NCI-H446 (cell line): ENCODE results near the gene UPK1A.
A peak's percentile ranks its signal among the peaks of the same experiment; 100 is the strongest.

Experiments used
- DNase-seq, 2 experiments: peaks; one replicate each; lab custom pipeline; 2025; lab: John Stamatoyannopoulos, UW

Gene UPK1A

DNA sequence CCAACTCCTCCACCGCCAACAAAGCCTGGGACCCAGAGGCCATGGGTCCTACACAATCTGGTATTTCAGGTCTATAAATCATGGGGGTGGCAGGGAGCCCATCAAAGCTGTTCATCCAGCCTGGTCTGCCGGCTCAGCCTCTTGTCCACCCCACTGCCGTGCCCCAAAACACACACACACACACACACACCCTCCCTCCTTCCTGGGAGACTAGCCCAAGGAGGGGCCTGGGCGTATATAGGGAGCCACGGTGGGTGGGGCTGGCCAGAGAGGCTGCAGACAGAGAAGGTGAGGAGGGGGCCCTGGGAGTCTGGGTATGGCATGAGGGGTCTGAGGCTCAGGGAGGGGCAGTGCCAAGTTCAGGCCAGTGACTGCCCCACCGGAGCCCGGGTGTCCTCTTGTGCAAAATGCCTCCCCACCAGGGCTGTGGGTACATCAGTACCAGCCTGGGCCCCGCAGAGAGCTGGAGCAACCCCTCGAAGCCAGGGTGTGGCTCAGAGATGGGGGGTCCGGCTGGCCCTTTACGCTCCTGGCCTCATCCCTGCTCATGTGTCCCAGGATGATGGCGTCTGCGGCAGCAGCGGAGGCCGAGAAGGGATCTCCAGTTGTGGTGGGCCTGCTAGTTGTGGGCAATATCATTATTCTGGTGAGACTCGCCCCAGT is at the start of gene UPK1A:
TSS of gene UPK1A (plus strand) at position 267 of the 663 bp plus-strand sequence. CDS start at position 563, 296 bp downstream.
- DNase-seq, result no peak

DNA sequence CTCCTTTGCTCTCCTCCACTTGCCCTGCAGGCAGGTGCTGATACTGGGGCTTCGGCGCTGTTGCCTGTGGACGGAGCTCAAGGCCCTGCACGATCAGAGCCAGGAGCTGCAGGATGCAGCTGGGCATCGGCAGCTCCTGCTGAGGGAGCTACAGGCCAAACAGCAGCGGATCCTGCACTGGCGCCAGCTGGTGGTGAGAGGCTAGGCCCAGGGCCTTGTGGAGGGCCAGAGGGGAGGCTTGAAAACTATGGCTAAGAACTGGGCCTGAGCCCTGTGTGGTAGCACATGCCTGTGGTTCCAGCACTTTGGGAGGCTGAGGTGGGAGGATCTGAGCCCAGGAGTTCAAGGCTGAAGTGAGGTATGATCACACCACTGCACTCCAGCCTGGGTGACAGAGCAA is 47.5 kb upstream of the UPK1A start:
- no peak for DNase-seq

DNA sequence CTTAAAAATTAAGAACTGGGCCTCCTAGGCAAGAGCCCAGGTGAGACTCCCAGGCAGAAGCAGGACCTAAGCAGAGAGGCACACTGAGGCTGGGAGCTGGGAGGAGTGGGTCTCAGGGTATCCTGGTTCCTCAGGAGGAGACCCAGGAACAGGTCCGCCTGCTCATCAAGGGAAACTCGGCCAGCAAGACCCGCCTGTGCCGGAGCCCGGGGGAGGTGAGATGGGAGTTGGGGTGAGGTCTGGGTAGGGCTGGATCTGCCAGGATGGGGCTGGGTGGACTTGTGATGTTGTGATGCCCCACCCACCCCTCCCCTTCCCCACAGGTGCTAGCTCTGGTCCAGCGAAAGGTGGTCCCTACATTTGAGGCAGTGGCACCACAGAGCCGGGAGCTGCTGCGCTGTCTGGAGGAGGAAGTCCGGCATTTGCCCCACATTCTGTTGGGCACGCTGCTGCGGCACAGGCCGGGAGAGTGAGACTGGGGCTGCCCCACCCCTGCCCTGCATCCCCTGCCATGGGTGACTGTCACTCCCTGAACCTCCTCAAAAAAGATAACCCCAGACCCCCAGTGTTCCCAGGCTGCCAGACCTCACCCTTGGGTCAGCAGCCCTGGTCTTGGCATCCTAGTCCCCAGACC is 46.9 kb upstream of the UPK1A start:
- no peak for DNase-seq

DNA sequence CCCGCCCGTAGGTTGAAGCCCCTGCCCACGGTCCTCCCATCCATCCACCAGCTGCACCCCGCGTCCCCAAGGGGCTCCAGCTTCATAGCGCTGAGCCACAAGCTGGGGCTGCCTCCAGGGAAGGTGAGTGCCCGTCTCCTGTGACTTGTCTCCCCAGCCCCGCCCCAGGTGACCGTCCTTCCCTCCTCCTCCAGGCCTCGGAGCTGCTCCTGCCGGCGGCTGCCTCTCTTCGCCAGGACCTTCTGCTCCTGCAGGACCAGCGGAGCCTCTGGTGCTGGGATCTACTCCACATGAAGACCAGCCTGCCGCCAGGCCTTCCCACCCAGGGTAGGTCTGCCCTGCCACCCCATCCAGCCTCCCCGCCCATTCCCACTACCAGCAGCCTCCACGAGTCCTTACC is 46.3 kb upstream of the UPK1A start:
- DNase-seq, result no peak

DNA sequence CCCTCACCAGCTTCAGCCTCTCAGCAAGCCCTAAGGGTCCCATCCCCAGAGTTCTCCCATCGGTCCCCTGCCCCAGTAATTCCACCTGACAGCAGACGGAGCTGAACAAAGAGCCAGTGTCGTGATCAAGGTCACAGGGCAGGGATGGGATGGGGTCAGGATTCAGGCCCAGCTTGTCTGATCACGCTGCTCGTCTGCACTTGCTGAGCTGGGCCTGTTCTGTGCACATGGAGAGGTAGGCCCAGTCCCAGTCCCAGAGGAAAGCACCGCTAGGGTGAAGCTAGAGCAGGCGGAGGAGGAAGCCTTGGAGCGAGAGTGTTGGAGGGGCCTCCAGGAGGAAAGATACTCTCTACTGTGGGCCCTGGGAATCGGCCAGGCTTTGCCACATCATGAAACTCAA is 44.6 kb upstream of the UPK1A start:
- no peak for DNase-seq

DNA sequence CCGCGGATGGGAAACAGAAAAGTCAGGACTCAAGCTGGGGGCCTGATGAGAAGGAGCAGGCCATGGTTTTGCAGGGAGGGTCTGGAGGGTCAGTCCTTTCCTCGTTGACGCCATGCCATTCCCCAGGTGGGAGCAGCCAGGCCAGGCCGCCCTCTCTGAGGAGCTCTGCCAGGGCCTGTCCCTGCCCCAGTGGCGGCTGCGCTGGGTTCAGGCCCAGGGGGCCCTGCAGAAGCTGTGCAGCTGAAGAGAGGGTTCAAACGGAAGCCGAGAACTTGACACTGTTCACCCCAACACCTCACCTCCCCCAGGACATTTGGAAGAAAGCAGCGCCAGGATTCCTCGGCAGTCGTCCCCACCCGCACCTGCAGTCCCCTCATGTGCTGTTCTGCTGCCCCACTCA is 43.6 kb upstream of the UPK1A start:
- no peak for DNase-seq

DNA sequence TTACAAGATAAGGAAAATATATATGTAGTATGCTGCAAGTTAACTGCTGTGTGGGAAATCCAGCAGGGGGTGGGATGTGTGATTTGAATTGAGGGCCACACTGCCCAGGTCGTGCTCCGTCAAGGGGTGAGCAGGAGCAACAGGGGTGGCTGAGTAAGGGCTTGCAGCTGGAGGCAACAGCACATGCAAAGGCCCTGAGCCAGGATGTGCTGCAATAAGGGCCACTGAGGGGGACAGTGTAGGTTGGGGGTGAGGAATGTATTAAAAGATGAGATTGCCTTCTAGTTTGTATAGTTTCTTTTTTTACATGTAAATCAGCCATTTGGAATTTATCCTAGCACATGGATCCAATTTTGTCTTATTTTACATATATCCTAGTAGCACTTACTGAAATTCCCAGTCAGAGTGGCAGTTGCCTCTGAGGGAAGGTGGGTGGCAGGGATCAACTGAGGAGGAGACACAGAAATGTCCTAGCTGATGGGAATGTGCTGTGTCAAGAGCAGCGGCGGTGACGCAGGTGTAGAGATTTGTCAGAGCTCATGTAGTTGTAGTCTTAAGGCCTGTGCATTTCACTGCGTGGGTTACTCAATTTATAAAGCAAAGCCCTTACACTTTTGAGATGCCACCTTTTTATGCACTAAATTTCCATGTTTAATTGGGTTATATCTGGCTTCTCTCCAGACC is 42.8 kb upstream of the UPK1A start:
- no peak for DNase-seq

DNA sequence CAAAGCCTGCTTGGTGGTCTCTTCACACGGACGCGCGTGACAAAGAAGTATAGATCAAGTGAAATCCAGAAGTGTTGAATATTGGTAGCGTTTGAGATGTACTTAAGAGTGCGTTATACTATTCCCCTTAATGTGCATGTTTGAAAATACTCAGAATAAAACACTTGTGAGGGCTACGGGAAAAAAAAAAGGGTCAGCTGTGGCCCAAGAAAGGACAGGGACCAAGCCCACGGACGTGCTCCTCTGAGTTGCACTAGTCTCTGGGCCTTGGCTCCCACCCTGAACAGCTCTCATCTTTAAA is 38.1 kb upstream of the UPK1A start:
- DNase-seq, result no peak

DNA sequence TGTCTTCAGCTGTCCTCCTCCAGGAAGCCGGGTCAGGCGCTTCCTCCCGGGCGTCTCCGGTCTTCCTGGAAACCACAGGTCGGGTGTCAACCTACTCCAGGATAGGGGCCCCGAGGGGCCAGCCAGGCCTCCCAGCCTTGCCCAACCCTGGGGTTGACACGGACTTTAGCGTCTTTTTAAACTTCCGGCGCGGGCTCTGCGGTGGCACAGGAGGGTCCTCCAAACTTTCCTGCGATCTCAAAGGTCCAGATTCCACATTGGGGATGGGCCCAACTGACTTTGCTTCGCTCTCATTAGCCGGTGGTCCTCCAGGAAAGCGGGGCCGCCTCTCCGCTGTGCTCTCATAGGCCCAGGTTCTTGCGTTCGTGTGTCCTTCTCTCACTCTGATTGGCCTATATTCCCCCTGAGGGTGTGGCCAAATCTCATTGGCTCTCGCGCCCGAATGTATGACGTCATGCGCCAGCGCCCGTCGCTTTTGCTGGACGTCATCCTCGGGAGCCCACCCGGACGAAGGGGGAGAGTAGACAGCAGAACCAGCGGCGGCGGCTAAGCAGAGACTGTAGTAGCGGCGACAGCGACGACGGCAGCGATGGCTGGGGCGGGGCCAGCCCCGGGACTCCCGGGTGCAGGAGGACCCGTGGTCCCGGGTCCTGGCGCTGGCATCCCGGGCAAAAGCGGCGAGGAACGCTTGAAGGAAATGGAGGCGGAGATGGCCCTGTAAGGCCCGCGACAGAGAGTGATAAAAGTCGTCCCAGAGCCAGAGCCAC is 37.6 kb upstream of the UPK1A start, which contains the start of gene RBM42:
TSS of gene RBM42 (plus strand) at position 472 of the 767 bp plus-strand sequence. CDS start at position 590, 118 bp downstream.
- DNase-seq, result peak; percentile 96 to 99

DNA sequence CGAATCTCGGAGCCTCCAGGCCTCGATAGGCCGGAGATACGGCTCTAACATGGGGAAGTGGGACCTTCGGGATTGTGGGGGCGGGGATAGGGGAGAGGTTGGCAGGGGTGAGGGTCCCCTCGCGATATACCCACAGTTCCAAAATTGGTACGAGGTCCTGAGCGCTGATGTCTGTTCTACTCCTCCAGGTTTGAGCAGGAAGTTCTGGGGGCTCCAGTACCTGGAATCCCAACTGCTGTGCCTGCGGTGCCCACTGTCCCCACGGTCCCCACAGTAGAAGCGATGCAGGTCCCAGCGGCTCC is 37.0 kb upstream of the UPK1A start:
- no peak for DNase-seq

DNA sequence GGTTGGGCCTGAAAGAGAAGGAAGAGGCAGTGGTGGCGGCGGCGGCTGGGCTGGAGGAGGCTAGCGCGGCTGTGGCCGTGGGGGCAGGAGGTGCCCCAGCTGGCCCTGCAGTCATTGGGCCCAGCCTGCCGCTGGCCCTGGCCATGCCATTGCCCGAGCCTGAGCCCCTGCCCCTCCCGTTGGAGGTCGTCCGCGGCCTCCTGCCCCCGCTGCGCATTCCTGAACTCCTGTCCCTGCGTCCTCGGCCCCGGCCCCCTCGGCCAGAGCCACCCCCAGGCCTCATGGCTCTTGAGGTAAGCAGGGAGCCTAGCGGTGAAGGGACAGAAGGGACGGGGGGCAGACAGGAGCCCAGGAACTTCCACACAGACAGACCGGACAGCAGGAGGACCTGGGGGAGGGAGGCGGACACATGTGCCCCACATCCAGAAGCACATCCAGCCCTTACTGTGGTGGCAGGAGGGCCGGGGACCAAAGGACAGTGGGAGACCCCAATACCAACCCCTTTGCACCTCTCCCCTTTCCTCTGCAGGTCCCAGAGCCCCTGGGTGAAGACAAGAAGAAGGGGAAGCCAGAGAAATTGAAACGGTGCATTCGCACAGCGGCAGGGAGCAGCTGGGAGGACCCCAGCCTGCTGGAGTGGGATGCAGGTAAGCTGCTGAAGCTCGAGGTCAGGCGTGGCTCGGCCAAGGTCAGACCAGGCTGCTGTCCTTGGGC is 32.4 kb upstream of the UPK1A start:
- no peak for DNase-seq

DNA sequence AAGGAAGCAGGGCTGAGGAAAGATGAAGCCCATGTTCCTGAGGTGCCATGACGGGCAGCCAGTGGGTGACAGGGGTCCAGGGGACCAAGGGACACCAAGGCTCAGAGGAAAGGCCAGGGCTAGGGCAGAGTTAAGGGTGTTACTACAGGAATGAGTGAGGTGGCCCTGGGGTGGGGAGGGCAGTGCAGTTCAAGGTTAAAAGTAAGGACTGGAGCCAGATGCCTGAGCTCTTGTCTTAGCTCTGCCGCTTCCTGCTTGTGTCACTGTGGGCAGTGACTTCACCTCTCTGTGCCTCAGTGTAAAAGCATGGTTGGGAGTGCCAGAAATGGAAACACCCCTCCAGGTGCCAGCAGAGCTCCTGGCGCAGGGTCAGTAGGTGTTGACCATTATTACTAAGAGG is 29.7 kb upstream of the UPK1A start:
- no peak for DNase-seq

DNA sequence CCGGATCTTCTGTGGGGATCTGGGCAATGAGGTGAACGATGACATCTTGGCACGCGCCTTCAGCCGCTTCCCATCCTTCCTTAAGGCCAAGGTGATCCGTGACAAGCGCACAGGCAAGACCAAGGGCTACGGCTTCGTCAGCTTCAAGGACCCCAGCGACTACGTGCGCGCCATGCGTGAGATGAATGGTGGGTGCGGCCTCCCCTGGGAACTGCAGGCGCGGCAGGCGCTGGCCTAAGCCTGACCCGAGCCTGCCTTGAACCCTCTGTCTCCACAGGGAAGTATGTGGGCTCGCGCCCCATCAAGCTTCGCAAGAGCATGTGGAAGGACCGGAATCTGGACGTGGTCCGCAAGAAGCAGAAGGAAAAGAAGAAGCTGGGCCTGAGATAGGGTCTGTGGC is 29.2 kb upstream of the UPK1A start:
- DNase-seq, result no peak

DNA sequence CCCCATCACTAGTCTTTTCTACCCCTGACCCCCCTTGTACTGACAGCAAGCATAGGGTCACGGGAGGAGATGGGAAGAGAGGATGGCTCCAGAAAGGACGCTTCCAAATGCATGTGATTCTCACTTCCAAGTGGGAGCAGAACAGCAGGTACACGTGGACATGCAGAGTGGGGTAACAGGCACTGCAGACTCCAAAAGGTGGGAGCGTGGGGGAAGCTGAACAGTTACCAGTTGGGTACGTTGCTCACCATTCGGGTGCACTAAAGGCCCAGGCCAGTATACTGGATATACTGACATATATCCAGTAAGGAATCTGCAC is 27.0 kb upstream of the UPK1A start:
- DNase-seq, result no peak

DNA sequence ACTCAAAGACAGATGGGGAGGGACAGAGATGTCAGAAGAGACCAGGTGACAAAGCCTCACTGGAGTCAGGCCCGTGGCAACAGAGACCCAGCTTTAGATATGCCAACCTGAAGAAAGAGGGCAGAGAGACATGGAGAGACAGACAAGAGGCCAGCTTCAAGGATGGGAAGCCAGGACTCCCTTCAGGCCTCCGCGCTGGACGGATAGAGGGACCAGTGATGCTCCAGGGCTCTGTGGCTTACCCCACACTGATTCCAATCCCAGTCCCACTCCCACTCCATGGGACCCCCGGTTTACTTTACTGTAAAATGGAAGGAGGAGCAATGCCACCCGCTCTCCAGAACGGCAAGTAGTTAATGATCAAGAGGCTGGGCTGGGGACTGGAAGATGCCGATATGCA is 26.5 kb upstream of the UPK1A start:
- DNase-seq, result no peak

DNA sequence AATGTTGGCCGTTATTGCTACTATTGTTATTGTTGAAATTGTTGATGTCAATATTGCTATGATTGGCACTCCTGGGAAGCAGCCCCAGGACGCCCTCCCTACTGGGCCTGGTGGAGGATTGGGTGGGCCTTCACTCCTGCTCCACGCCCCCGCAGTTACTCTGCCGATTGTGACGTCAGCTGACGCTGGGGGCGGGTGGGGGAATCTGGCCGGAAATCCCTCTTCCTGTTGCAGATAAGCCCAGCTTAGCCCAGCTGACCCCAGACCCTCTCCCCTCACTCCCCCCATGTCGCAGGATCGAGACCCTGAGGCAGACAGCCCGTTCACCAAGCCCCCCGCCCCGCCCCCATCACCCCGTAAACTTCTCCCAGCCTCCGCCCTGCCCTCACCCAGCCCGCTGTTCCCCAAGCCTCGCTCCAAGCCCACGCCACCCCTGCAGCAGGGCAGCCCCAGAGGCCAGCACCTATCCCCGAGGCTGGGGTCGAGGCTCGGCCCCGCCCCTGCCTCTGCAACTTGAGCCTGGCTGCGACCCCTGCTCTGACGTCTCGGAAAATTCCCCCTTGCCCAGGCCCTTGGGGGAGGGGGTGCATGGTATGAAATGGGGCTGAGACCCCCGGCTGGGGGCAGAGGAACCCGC is 24.7 kb upstream of the UPK1A start, which contains the start of gene ETV2:
TSS of gene ETV2 (plus strand) at position 231 of the 637 bp plus-strand sequence. CDS start 716 bp downstream, outside the sequence.
- DNase-seq, result no peak

DNA sequence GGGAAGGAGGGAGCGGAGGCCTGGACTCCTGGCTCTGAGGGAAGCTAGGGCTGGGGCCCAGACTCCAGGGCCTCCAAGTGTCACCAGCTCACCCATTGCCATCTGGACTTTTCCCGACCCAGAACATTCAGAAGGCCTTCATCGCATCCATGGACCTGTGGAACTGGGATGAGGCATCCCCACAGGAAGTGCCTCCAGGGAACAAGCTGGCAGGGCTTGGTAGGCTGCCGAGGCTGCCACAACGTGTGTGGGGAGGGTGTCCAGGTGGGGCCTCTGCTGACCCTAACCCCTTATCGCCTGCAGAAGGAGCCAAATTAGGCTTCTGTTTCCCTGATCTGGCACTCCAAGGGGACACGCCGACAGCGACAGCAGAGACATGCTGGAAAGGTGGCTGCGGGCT is 24.0 kb upstream of the UPK1A start:
- peak in 1 of 2 experiments; percentile 17 for DNase-seq

DNA sequence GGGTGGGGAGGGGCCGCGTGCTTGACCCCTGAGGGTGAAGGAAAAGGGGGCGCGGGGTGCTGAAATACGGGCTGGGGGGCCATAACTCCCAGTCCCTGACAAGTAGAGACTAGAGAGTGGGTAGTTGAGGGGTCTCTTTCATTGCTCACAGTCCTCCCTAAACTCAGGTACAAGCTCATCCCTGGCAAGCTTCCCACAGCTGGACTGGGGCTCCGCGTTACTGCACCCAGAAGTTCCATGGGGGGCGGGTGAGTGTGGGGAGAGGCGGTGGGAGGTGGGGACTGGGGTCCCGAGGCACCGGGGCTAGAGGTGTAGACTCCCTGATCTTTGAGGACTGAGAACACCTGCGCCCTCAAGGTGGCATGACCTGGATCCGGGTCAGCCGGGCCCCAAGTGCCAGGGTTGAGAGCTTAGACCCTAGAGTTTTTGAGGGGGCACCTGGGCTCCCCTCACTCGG is 23.5 kb upstream of the UPK1A start:
- no peak for DNase-seq

DNA sequence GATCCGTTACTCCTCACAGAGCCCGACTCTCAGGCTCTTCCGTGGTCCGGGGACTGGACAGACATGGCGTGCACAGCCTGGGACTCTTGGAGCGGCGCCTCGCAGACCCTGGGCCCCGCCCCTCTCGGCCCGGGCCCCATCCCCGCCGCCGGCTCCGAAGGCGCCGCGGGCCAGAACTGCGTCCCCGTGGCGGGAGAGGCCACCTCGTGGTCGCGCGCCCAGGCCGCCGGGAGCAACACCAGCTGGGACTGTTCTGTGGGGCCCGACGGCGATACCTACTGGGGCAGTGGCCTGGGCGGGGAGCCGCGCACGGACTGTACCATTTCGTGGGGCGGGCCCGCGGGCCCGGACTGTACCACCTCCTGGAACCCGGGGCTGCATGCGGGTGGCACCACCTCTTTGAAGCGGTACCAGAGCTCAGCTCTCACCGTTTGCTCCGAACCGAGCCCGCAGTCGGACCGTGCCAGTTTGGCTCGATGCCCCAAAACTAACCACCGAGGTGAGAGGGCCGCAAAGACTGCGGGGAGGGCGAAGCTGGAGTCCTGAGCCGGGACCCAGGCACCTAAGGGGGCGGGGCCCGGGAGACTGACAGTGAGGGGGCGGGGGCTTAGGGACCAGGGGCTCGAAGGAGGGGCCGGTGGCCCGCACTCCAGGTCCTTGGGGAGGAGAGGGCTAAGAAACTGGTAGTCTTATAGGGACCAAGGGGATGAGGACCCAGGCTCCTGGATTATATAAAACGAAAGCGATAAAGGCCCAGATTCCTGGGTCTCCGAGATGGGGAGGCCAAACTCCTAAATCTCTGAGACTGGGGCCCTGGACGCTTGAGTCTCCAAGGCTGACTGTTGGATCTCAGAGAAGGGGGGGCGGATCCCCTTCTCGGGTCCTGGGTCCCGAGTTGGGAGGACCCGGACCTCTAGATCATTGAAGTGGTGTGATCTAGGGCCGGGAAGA is 22.8 kb upstream of the UPK1A start:
- DNase-seq, result peak; percentile 71 to 86

DNA sequence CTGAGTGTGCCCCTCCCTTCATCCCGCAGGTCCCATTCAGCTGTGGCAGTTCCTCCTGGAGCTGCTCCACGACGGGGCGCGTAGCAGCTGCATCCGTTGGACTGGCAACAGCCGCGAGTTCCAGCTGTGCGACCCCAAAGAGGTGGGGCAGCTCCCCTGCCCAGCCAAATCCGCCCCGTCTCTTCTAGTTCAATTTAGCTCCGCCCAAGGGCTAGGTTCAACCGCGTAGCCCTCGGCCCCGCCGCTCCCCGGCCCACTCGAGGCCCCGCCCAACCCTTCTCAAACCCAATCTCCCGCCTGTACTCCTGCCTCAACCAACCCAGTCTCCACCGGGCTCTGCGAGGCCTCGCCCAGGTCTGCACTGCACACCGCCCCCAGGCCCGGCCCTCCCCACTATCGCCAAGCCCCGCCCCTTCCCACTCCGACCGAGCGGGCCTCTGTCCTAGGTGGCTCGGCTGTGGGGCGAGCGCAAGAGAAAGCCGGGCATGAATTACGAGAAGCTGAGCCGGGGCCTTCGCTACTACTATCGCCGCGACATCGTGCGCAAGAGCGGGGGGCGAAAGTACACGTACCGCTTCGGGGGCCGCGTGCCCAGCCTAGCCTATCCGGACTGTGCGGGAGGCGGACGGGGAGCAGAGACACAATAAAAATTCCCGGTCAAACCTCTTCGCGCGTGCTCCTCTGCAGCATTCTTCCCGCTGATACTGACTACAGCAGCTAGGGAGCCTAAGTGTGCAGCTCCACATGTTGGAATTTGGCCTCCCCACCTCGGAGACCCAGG is 21.9 kb upstream of the UPK1A start:
- DNase-seq, result peak in 1 of 2 experiments; percentile 71
